Stimulated activated CD4-positive, alpha-beta T cell treated with anti-CD3 and anti-CD28 coated beads, Interleukin-12 subunit alpha, Interleukin-12 subunit beta, amount 100 ng/mL, for 24 hours (primary cell): ENCODE data around the gene EIF5A2.

ENCODE experiments used
- DNase-seq, 2 experiments: peaks; one replicate each; pipeline ENCODE4 v3.0.0-alpha.2; 2020; ENCODE audit warnings: low read depth in 2 of 2

Gene EIF5A2

DNA sequence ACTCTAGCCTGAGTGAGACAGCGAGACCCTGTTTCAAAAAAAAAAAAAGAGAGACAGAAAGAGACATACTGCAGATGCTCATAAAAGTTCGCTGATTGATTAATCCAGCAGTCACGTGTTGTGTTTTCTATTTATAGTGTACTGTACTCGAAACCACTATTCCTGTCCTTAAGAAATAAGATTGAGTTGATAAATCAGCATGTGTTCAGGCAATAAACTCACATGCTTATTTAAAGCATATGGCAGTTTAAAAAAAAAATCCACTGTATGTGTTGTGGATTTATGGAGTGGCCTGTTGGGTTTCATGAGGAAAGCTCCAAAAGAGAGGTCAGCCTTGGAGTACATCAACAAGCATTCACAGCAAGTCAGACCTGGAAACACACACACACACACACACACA lies 56.1 kb downstream of the EIF5A2 start:
- no peak for DNase-seq

DNA sequence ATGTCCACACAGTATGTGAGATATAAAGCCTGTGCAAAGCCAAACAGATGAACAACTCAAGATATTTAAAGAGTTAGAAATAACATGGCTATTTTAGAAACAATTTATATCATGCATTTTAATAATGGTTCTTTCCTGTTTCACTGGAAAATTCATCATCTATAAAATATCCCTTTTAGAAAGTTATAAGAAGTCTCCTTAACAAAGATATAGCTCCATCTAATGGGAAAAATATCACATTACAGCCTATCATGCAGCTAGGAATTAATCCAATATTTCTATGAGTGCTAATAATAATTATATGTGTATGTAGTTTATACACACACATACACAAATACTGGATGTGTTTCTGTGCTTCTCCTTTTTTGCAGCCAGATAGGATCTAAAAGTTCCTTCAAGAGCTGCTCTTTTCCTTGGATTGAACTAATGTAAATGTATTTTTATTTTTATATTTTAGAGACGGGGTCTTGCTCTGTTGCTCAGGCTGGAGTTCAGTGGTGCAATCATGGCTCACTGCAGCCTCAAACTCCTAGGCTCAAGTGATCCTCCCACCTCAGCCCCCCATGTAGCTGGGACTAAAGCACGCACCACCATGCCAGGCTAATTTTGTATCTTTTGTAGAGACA lies 60.0 kb downstream of the EIF5A2 start:
- no peak for DNase-seq

DNA sequence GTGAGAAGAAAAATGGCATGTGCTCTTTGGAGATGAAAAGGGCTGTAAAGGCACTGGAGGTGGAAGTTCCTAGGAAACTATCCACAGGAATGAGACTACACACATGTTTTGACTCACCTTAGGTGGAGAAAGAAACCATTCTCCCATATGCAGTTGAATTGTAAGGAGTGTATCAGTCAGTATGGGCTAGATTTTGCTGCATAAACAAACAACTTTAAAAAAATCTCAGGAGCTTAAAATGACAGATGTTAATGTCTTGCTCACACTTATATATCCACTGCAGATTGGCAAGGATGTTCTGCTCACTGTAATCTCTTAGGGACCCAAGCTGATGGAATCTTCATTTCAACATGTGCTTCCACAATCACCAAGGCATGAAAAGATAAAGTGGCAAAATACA lies 64.1 kb downstream of the EIF5A2 start:
- no peak for DNase-seq

DNA sequence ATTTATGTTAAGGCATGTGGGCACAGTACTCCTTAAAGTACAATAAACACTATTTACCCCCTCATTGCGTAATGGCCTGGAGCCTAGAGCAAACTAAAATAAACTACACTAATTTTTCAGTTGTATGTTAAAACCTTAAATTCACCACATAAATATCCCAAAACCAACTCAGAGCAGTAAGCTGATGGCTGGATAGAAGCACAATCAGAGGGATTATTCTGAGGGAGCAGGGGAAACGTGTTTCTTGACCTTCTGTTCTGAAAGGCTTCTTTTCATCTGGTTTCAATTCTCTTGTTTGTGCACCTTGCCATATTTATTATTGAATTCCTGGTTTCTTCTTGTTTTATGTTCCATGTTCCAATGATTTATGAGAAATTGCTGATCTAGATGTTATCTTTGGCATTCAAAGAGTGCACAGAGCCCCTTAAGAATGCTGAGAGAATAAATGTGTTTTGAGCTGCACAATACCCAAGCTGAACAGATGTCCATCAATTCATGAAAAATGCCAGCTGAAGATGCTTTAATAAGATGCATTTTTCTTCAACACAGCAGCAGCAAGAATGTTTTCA lies 68.1 kb downstream of the EIF5A2 start:
- DNase-seq = no peak

DNA sequence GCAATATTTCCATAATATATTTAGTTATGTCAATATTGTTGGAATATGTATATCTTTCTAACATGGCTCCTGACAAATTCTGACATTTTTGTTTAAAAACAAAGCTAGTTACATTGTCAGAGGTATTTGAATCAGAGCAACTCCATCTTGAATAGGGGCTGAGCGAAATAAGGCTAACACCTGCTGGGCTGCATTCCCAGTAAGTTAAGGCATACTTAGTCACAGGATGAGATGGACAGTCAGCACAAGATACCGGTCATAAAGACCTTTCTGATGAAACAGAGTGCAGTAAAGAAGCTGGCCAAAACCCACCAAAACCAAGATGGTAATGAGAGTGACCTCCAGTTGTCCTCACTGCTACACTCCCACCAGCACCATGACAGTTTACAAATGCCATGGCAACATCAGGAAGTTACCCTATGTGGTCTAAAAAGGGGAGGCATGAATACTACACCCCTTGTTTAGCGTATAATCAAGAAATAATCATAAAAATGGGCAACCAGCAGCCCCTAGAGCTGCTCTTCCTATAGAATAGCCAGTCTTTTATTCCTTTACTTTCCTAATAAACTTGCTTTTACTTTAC lies 68.8 kb downstream of the EIF5A2 start:
- no peak for DNase-seq
